Activated CD4-positive, alpha-beta T cell treated with anti-CD3 and anti-CD28 coated beads, Interleukin-2, amount 10 ng/mL, durations not matched to agents 7 days and 5 days (primary cell): ENCODE data around the gene ATL3. TPM values are rescaled to one million over a fixed set of nuclear protein-coding genes. Genes with fewer than 3 reads are reported as not detected.

ENCODE experiments used
- CTCF ChIA-PET: fragments of 350-600 bp; sonication (Branson Sonifier 250); formaldehyde crosslinking; loops from one replicate; lab custom pipeline; 2021; ENCODE audit warnings: antibody characterized with exemption; lab: Charles Lee
- POLR2A ChIA-PET: fragments of 350-600 bp; sonication (Branson Sonifier 250); formaldehyde crosslinking; loops from one replicate; lab custom pipeline; 2021; ENCODE audit warnings: antibody characterized with exemption; lab: Charles Lee
- DNase-seq: peaks from one replicate; pipeline ENCODE4 v3.0.0-alpha.2; 2020
- H3K27ac Mint-ChIP-seq: one replicate; pipeline ENCODE4 v1.8.0; 2021; ENCODE audit warnings: mild to moderate bottlenecking, moderate library complexity, mixed read lengths
- H3K27me3 Mint-ChIP-seq: one replicate; pipeline ENCODE4 v1.8.0; 2021; ENCODE audit warnings: mixed read lengths
- H3K36me3 Mint-ChIP-seq: one replicate; pipeline ENCODE4 v1.8.0; 2021; ENCODE audit warnings: low read depth, mixed read lengths
- H3K4me1 Mint-ChIP-seq: one replicate; pipeline ENCODE4 v1.8.0; 2021; ENCODE audit warnings: mixed read lengths
- H3K4me3 Mint-ChIP-seq: one replicate; pipeline ENCODE4 v1.8.0; 2021; ENCODE audit warnings: mild to moderate bottlenecking, moderate library complexity, mixed read lengths
- H3K9me3 Mint-ChIP-seq: one replicate; pipeline ENCODE4 v1.8.0; 2021; ENCODE audit warnings: mixed read lengths
- total RNA-seq, 2 experiments: library from RNA; stranded (reverse); gene quantifications; one replicate each; pipeline ENCODE4 v1.2.3, GENCODE V29; 2021

ATL3 gene
- 10 to 100 TPM; 35.8 to 37.3 TPM for total RNA-seq

- Mint-ChIP-seq H3K36me3 (peaks cover 16% of the 10 kb centered on the region), H3K9me3 (no peaks in the 10 kb centered on the region), H3K27ac (peak within 1 kb of the TSS; percentile 92), H3K4me1 (peaks cover 38% of the 10 kb centered on the region), H3K27me3 (no peaks in the 10 kb centered on the region), H3K4me3 (peak within 1 kb of the TSS; percentile 79)
- ChIA-PET POLR2A (no interaction called here), CTCF (interaction anchor here (1.3 to 1.5 kb wide), 3 partner anchors 8 to 10 kb away, joined by 3 to 8 read pairs (median 5); partner anchors contain the start of gene RTN3)
- DNase-seq: peak; percentile 95
Observed at GRCh38 chr11:63671322-63672155, at the start of gene ATL3. Gene ATL3, minus strand, starts transcription at chr11:63671376. Its CDS starts 41 bp downstream, at chr11:63671335.

- CTCF ChIA-PET: no interaction called here
- no peak overlapping the region for H3K4me3 Mint-ChIP-seq
- no peaks in the 10 kb centered on the region for H3K9me3 Mint-ChIP-seq
- DNase-seq: no peak
- POLR2A ChIA-PET: no interaction called here
- no peak overlapping the region for H3K27ac Mint-ChIP-seq
- H3K4me1 Mint-ChIP-seq: no peaks in the 10 kb centered on the region
- no peaks in the 10 kb centered on the region for H3K27me3 Mint-ChIP-seq
- no peaks in the 10 kb centered on the region for H3K36me3 Mint-ChIP-seq
Observed at GRCh38 chr11:63720611-63721010, 49.4 kb upstream of the ATL3 start.

GRCh38 chr11:63719987-63720386 is 48.8 kb upstream of the ATL3 start:
- CTCF ChIA-PET: no interaction called here
- H3K4me1 Mint-ChIP-seq: no peaks in the 10 kb centered on the region
- no peaks in the 10 kb centered on the region for H3K36me3 Mint-ChIP-seq
- H3K4me3 Mint-ChIP-seq: no peak overlapping the region
- DNase-seq: no peak
- POLR2A ChIA-PET: no interaction called here
- no peak overlapping the region for H3K27ac Mint-ChIP-seq
- no peaks in the 10 kb centered on the region for H3K27me3 Mint-ChIP-seq
- no peaks in the 10 kb centered on the region for H3K9me3 Mint-ChIP-seq

GRCh38 chr11:63719001-63719400 is 47.8 kb upstream of the ATL3 start:
- no peak overlapping the region for H3K27ac Mint-ChIP-seq
- DNase-seq: no peak
- H3K27me3 Mint-ChIP-seq: no peaks in the 10 kb centered on the region
- ChIA-PET POLR2A (no interaction called here), CTCF (no interaction called here)
- no peaks in the 10 kb centered on the region for H3K36me3 Mint-ChIP-seq
- H3K4me1 Mint-ChIP-seq: no peaks in the 10 kb centered on the region
- H3K4me3 Mint-ChIP-seq: no peak overlapping the region
- no peaks in the 10 kb centered on the region for H3K9me3 Mint-ChIP-seq

DNA sequence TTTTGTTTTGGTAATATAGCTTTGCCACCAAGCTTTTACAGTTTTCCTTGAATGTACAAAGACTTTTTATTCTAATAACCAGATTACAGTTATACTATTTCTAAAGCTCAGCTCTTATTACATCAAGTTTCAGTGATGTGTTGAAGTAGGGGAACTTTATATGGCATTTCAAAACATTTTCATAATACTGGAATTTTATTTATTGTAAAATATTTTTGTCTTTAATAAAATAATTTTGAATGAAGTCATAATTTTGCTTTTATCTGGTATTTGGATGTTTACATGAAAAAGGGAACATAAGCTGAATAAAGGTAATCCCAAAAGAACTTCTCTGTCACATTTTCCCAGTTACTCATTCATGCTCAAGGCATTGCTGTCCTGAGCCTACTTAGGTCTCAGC is 44.9 kb upstream of the ATL3 start:
- Mint-ChIP-seq H3K27me3 (no peaks in the 10 kb centered on the region), H3K9me3 (no peaks in the 10 kb centered on the region), H3K27ac (no peak overlapping the region), H3K36me3 (no peaks in the 10 kb centered on the region), H3K4me3 (no peak overlapping the region), H3K4me1 (no peaks in the 10 kb centered on the region)
- ChIA-PET CTCF (interaction anchor here (1.0 to 1.5 kb wide), 3 partner anchors 10 to 16 kb away, joined by 3 to 8 read pairs (median 3); no protein-coding TSS in a partner anchor), POLR2A (no interaction called here)
- DNase-seq: no peak

DNA sequence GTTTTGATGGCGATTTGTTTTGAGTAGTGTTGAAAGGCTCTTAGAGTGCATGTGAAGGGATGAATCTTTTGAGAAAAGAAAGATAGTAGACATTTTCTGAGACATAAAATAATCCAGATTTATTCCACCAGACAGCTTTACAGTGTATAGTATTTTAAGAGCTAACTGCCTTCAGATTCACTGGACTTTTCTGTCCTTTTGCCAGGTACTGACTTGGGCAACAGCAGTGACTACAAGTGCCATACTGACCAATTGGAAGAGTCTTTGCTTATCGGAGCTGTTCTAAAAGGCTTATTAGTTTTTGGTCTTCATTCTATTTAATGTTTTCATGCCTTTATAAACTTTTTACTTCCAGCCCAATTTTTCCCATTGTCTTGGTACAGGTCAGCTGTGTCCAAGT is 42.6 kb upstream of the ATL3 start:
- H3K27ac Mint-ChIP-seq: no peak overlapping the region
- no peaks in the 10 kb centered on the region for H3K9me3 Mint-ChIP-seq
- H3K4me3 Mint-ChIP-seq: no peak overlapping the region
- no peaks in the 10 kb centered on the region for H3K4me1 Mint-ChIP-seq
- no peak for DNase-seq
- POLR2A ChIA-PET: interaction anchor here (0.7 kb wide), 1 partner anchor 1148 kb away, joined by 3 read pairs; no protein-coding TSS in a partner anchor
- no peaks in the 10 kb centered on the region for H3K27me3 Mint-ChIP-seq
- CTCF ChIA-PET: interaction anchor here (1.1 kb wide), 1 partner anchor 15 kb away, joined by 3 read pairs; no protein-coding TSS in a partner anchor
- H3K36me3 Mint-ChIP-seq: no peaks in the 10 kb centered on the region

GRCh38 chr11:63711838-63712237 is 40.7 kb upstream of the ATL3 start:
- no peaks in the 10 kb centered on the region for H3K27me3 Mint-ChIP-seq
- DNase-seq: no peak
- ChIA-PET CTCF (interaction anchor here (0.6 kb wide), 1 partner anchor 17 kb away, joined by 3 read pairs; no protein-coding TSS in a partner anchor), POLR2A (no interaction called here)
- H3K4me3 Mint-ChIP-seq: no peak overlapping the region
- no peak overlapping the region for H3K27ac Mint-ChIP-seq
- H3K36me3 Mint-ChIP-seq: no peaks in the 10 kb centered on the region
- no peaks in the 10 kb centered on the region for H3K4me1 Mint-ChIP-seq
- H3K9me3 Mint-ChIP-seq: no peaks in the 10 kb centered on the region

- Mint-ChIP-seq H3K27me3 (no peaks in the 10 kb centered on the region), H3K36me3 (no peaks in the 10 kb centered on the region), H3K4me3 (no peak overlapping the region), H3K27ac (no peak overlapping the region), H3K9me3 (no peaks in the 10 kb centered on the region), H3K4me1 (no peaks in the 10 kb centered on the region)
- POLR2A ChIA-PET: no interaction called here
- no peak for DNase-seq
- CTCF ChIA-PET: interaction anchor here (0.7 kb wide), 1 partner anchor 49 kb away, joined by 4 read pairs; no protein-coding TSS in a partner anchor
Observed at GRCh38 chr11:63710476-63711217, 39.5 kb upstream of the ATL3 start.

- H3K4me1 Mint-ChIP-seq: peaks cover 4% of the 10 kb centered on the region
- H3K27me3 Mint-ChIP-seq: no peaks in the 10 kb centered on the region
- POLR2A ChIA-PET: no interaction called here
- no peak overlapping the region for H3K4me3 Mint-ChIP-seq
- CTCF ChIA-PET: interaction anchor here (0.6 kb wide), 2 partner anchors 34 to 216 kb away, joined by 3 read pairs; no protein-coding TSS in a partner anchor
- no peaks in the 10 kb centered on the region for H3K9me3 Mint-ChIP-seq
- no peaks in the 10 kb centered on the region for H3K36me3 Mint-ChIP-seq
- no peak for DNase-seq
- no peak overlapping the region for H3K27ac Mint-ChIP-seq
Observed at GRCh38 chr11:63709336-63709884, 38.2 kb upstream of the ATL3 start.

DNA sequence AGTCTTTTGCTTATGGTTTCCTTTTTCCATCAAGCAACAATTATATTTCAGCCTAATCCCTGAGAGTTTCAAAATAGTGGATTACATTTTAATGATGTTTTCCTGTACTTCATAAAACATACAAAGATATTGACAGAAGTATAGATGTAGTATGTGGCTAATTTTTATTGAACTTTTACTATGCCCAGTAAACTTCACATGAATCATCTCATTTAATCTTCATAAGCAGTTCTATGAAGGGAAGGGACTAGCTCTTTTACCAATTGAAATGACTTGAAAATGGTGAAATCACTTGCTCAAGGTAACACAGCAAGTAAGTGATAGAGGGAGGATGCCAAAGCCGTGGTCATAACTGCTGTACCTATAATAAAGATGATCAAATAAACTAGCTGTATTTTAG is 37.6 kb upstream of the ATL3 start:
- Mint-ChIP-seq H3K4me1 (peaks cover 4% of the 10 kb centered on the region), H3K36me3 (no peaks in the 10 kb centered on the region), H3K9me3 (no peaks in the 10 kb centered on the region), H3K4me3 (no peak overlapping the region), H3K27me3 (no peaks in the 10 kb centered on the region), H3K27ac (no peak overlapping the region)
- ChIA-PET CTCF (interaction anchor here (0.6 kb wide), 1 partner anchor 215 kb away, joined by 3 read pairs; no protein-coding TSS in a partner anchor), POLR2A (no interaction called here)
- no peak for DNase-seq

- Mint-ChIP-seq H3K4me3 (no peak overlapping the region), H3K36me3 (no peaks in the 10 kb centered on the region), H3K9me3 (no peaks in the 10 kb centered on the region), H3K27ac (no peak overlapping the region), H3K4me1 (peaks cover 4% of the 10 kb centered on the region), H3K27me3 (no peaks in the 10 kb centered on the region)
- DNase-seq: no peak
- CTCF ChIA-PET: interaction anchor here (0.8 to 1.3 kb wide), 2 partner anchors 11 to 61 kb away, joined by 3 read pairs; no protein-coding TSS in a partner anchor
- POLR2A ChIA-PET: interaction anchor here (0.7 kb wide), 1 partner anchor 656 kb away, joined by 3 read pairs; no protein-coding TSS in a partner anchor
Observed at GRCh38 chr11:63705526-63705925, 34.4 kb upstream of the ATL3 start.

- ChIA-PET POLR2A (no interaction called here), CTCF (interaction anchor here (0.9 to 1.8 kb wide), 2 partner anchors 9 to 16 kb away, joined by 5 to 8 read pairs; no protein-coding TSS in a partner anchor)
- Mint-ChIP-seq H3K9me3 (no peaks in the 10 kb centered on the region), H3K27ac (no peak overlapping the region), H3K36me3 (peaks cover 5% of the 10 kb centered on the region), H3K4me3 (no peak overlapping the region), H3K4me1 (peaks cover 3% of the 10 kb centered on the region), H3K27me3 (no peaks in the 10 kb centered on the region)
- DNase-seq: no peak
Observed at GRCh38 chr11:63699896-63700295, 28.7 kb upstream of the ATL3 start.
